WTC11 (cell line): ENCODE results near the gene RASGRF1.

Source experiments
- AR ChIP-seq: fragments of 250-450 bp; sonication (Bioruptor Pico); IDR thresholded peaks from 2 replicates; pipeline ENCODE4 v1.9.0; 2021; ENCODE audit warnings: mild to moderate bottlenecking
- CBFB ChIP-seq: sonication (generic); formaldehyde crosslinking; IDR thresholded peaks from 2 replicates; pipeline ENCODE4 v1.8.1; 2022; ENCODE audit warnings: mild to moderate bottlenecking, low read depth, missing genetic modification reagents
- CTCF ChIP-seq: fragments of 200-600 bp; IDR thresholded peaks from 2 replicates; pipeline ENCODE4 v1.8.0; 2022; ENCODE audit warnings: antibody characterized with exemption
- JAZF1 ChIP-seq: fragments of 250-450 bp; sonication (Bioruptor Pico); IDR thresholded peaks from 2 replicates; pipeline ENCODE4 v1.9.0; 2021; ENCODE audit warnings: moderate library complexity, mild to moderate bottlenecking, inconsistent platforms
- MLX ChIP-seq: sonication (generic); formaldehyde crosslinking; IDR thresholded peaks from 2 replicates; pipeline ENCODE4 v1.8.1; 2023; ENCODE audit warnings: mild to moderate bottlenecking, missing genetic modification reagents, moderate library complexity
- TEAD4 ChIP-seq: sonication (generic); formaldehyde crosslinking; IDR thresholded peaks from 2 replicates; pipeline ENCODE4 v1.8.0; 2022; ENCODE audit warnings: mild to moderate bottlenecking, missing genetic modification reagents
- USF2 ChIP-seq: sonication (generic); formaldehyde crosslinking; IDR thresholded peaks from 2 replicates; pipeline ENCODE4 v1.8.1; 2023; ENCODE audit warnings: mild to moderate bottlenecking, missing genetic modification reagents, moderate library complexity
- ZBTB43 ChIP-seq: sonication (generic); formaldehyde crosslinking; IDR thresholded peaks from 2 replicates; pipeline ENCODE4 v1.8.1; 2023; ENCODE audit warnings: mild to moderate bottlenecking, missing genetic modification reagents
- ZMAT4 ChIP-seq: fragments of 250-450 bp; sonication (Bioruptor Pico); IDR thresholded peaks from 2 replicates; pipeline ENCODE4 v1.9.0; 2021; ENCODE audit warnings: mild to moderate bottlenecking
- ZNF121 ChIP-seq: sonication (generic); formaldehyde crosslinking; IDR thresholded peaks from 2 replicates; pipeline ENCODE4 v1.8.0; 2023; ENCODE audit warnings: missing genetic modification reagents
- ZNF138 ChIP-seq: sonication (generic); formaldehyde crosslinking; conservative IDR thresholded peaks from 2 replicates; pipeline ENCODE4 v1.8.1; 2022; ENCODE audit warnings: mild to moderate bottlenecking, moderate library complexity, missing genetic modification reagents
- TF ChIP-seq, protein P1 (sequence below): sonication (generic); formaldehyde crosslinking; IDR thresholded peaks from 2 replicates; pipeline ENCODE4 v1.8.1; 2022; ENCODE audit warnings: mild to moderate bottlenecking, moderate library complexity, missing genetic modification reagents
- TF ChIP-seq, protein P2 (sequence below): sonication (generic); formaldehyde crosslinking; IDR thresholded peaks from 2 replicates; pipeline ENCODE4 v1.8.0; 2022; ENCODE audit warnings: mild to moderate bottlenecking, missing genetic modification reagents
- TF ChIP-seq, protein P3 (sequence below): sonication (generic); formaldehyde crosslinking; conservative IDR thresholded peaks from 2 replicates; pipeline ENCODE4 v1.8.1; 2022; ENCODE audit warnings: mild to moderate bottlenecking, missing genetic modification reagents

DNA sequence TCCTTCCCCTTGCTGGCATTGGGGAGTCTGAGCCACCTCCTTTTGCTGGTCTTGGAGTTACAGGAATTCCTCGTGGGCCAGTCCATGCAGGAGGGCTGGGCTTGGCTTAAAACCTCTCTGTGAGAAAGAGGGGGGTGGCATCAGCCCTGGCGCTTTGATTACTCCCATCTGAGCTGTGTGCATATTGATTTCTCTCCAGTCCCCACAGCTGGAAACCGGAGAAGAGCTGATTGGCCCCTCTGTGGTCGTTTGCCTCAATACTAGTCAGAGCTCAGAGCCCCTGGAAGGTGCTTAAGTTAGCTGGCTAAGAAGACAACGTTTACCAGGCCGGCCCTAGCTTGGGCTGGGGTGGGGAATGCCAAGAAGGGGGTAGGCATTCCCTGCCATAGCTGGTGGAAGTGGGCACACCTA lies 4.0 kb upstream of the RASGRF1 start:
- TF ChIP-seq, protein P1, sequence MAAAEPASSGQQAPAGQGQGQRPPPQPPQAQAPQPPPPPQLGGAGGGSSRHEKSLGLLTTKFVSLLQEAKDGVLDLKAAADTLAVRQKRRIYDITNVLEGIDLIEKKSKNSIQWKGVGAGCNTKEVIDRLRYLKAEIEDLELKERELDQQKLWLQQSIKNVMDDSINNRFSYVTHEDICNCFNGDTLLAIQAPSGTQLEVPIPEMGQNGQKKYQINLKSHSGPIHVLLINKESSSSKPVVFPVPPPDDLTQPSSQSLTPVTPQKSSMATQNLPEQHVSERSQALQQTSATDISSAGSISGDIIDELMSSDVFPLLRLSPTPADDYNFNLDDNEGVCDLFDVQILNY (CRISPR knock-in tag) = no peak
- no peak for TF ChIP-seq CBFB (CRISPR knock-in tag)
- no peak for TF ChIP-seq CTCF
- TF ChIP-seq MLX (CRISPR knock-in tag) = no peak
- TF ChIP-seq, protein P2, sequence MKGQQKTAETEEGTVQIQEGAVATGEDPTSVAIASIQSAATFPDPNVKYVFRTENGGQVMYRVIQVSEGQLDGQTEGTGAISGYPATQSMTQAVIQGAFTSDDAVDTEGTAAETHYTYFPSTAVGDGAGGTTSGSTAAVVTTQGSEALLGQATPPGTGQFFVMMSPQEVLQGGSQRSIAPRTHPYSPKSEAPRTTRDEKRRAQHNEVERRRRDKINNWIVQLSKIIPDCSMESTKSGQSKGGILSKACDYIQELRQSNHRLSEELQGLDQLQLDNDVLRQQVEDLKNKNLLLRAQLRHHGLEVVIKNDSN = no peak
- TF ChIP-seq ZNF138 (CRISPR knock-in tag) = no peak
- no peak for TF ChIP-seq AR
- TF ChIP-seq ZMAT4 (CRISPR knock-in tag) = no peak
- no peak for TF ChIP-seq TEAD4 (CRISPR knock-in tag)
- no peak for TF ChIP-seq ZBTB43 (CRISPR knock-in tag)
- no peak for TF ChIP-seq JAZF1 (CRISPR knock-in tag)
- TF ChIP-seq, protein P3, sequence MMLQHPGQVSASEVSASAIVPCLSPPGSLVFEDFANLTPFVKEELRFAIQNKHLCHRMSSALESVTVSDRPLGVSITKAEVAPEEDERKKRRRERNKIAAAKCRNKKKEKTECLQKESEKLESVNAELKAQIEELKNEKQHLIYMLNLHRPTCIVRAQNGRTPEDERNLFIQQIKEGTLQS (CRISPR knock-in tag) = no peak
- TF ChIP-seq USF2 = no peak
- no peak for TF ChIP-seq ZNF121 (CRISPR knock-in tag)
